ENCODE results near the gene EXOSC7.

Gene EXOSC7

GRCh38 chr3:45029661-45030060, 53.6 kb downstream of the EXOSC7 start:
- no peak for TF ChIP-seq ZFX (IDR thresholded peaks at IDR 0.05; ENCODE audit: borderline replicate concordance)
- TF ChIP-seq CTCF (IDR thresholded peaks at IDR 0.05): no peak

GRCh38 chr3:45031531-45031930, 55.5 kb downstream of the EXOSC7 start:
- no peak overlapping the region for H3K27ac ChIP-seq
- TF ChIP-seq ZFX (IDR thresholded peaks at IDR 0.05; ENCODE audit: borderline replicate concordance) (no peak), CTCF (IDR thresholded peaks at IDR 0.05) (no peak)

More at GRCh38 chr3:45029661-45030060, 53.6 kb downstream of the EXOSC7 start:
- H3K27ac ChIP-seq: no peak overlapping the region

- no peak overlapping the region for H3K27ac ChIP-seq
- TF ChIP-seq CTCF (IDR thresholded peaks at IDR 0.05) (no peak), ZFX (IDR thresholded peaks at IDR 0.05; ENCODE audit: borderline replicate concordance) (no peak)
Observed at GRCh38 chr3:45032113-45032512, 56.1 kb downstream of the EXOSC7 start.

GRCh38 chr3:45033791-45034190, 57.7 kb downstream of the EXOSC7 start:
- no peak overlapping the region for H3K27ac ChIP-seq
- TF ChIP-seq CTCF (IDR thresholded peaks at IDR 0.05): no peak
- TF ChIP-seq ZFX (IDR thresholded peaks at IDR 0.05; ENCODE audit: borderline replicate concordance): no peak

- TF ChIP-seq CTCF (IDR thresholded peaks at IDR 0.05) (no peak), ZFX (IDR thresholded peaks at IDR 0.05; ENCODE audit: borderline replicate concordance) (no peak)
- H3K27ac ChIP-seq: no peak overlapping the region
Observed at GRCh38 chr3:45034612-45035252, 58.7 kb downstream of the EXOSC7 start.

GRCh38 chr3:45035441-45036301, 59.6 kb downstream of the EXOSC7 start:
- H3K27ac ChIP-seq: no peak overlapping the region
- TF ChIP-seq ZFX (IDR thresholded peaks at IDR 0.05; ENCODE audit: borderline replicate concordance): no peak
- peak; percentile 31 for TF ChIP-seq CTCF (IDR thresholded peaks at IDR 0.05)
